GM23338 (cell line): ENCODE results near the gene MYO3B.

ENCODE experiments used
- CREB1 ChIP-seq: fragments of 250-450 bp; sonication (Bioruptor Pico); IDR thresholded peaks from 2 replicates; pipeline ENCODE4 v1.5.0; 2020; ENCODE audit warnings: low read depth, mild to moderate bottlenecking, moderate library complexity
- EZH2 ChIP-seq: fragments of 200-600 bp; sonication (generic); IDR thresholded peaks from one replicate; pipeline ENCODE4 v1.8.0; 2017; ENCODE audit warnings: antibody characterized with exemption, mild to moderate bottlenecking, low read depth; ENCODE audit not compliant: unreplicated experiment
- REST ChIP-seq: IDR thresholded peaks from one replicate; pipeline ENCODE4 v1.6.1; 2018; ENCODE audit warnings: antibody characterized with exemption; ENCODE audit not compliant: unreplicated experiment
- ZNF331 ChIP-seq: fragments of 250-450 bp; sonication (Bioruptor Pico); IDR thresholded peaks from 2 replicates; pipeline ENCODE4 v1.5.0; 2020; ENCODE audit warnings: low read depth, mild to moderate bottlenecking, moderate library complexity
- TF ChIP-seq, protein P1 (sequence below), 2 experiments: fragments of 200-600 bp in 1 of 2; sonication (generic) in 1 of 2; conservative IDR thresholded peaks; 2 replicates each; pipeline versions ENCODE4 v1.5.1 to v1.6.1; 2016 to 2017; ENCODE audit warnings: antibody characterized with exemption in 2 of 2, low read depth in 2 of 2, mild to moderate bottlenecking in 2 of 2, moderate library complexity in 1 of 2

- TF ChIP-seq REST (no peak), EZH2 (no peak), ZNF331 (CRISPR knock-in tag) (no peak), CREB1 (no peak)
- TF ChIP-seq, protein P1, sequence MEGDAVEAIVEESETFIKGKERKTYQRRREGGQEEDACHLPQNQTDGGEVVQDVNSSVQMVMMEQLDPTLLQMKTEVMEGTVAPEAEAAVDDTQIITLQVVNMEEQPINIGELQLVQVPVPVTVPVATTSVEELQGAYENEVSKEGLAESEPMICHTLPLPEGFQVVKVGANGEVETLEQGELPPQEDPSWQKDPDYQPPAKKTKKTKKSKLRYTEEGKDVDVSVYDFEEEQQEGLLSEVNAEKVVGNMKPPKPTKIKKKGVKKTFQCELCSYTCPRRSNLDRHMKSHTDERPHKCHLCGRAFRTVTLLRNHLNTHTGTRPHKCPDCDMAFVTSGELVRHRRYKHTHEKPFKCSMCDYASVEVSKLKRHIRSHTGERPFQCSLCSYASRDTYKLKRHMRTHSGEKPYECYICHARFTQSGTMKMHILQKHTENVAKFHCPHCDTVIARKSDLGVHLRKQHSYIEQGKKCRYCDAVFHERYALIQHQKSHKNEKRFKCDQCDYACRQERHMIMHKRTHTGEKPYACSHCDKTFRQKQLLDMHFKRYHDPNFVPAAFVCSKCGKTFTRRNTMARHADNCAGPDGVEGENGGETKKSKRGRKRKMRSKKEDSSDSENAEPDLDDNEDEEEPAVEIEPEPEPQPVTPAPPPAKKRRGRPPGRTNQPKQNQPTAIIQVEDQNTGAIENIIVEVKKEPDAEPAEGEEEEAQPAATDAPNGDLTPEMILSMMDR (conservative IDR thresholded peaks at IDR 0.05; ENCODE audit: low read depth in 2 of 2): no peak
Observed at GRCh38 chr2:170518911-170519310, 341.0 kb downstream of the MYO3B start.
